PC-9 (cell line): ENCODE results near the gene ALG5.

Source experiments
- EZH2 ChIP-seq: fragments of 200-600 bp; sonication (generic); IDR thresholded peaks from 2 replicates; pipeline ENCODE4 v1.8.0; 2017; ENCODE audit warnings: antibody characterized with exemption, low read depth
- TF ChIP-seq, protein P1 (sequence below): fragments of 200-600 bp; sonication (generic); conservative IDR thresholded peaks from 2 replicates; pipeline ENCODE4 v1.6.1; 2017; ENCODE audit warnings: mixed run types, antibody characterized with exemption, mild to moderate bottlenecking, moderate library complexity

DNA sequence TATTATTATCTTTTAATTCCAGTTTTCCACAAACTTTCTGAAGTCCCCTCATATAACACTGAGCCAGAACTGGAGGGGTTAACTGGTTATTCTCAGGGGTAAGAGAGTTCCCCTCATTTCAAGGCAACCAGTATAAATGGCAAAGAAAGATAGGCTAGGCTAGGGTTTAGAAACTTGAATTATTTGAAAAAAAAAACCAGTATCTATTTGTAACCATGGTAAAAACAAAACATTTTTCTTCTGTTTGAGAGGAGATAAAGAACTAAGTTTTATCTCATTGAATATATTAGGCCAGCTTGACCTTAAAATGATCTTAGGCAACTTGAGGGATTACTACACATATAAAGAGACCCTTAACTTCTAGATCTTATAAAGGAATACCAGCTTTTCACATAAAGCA is 40.8 kb upstream of the ALG5 start:
- TF ChIP-seq, protein P1, sequence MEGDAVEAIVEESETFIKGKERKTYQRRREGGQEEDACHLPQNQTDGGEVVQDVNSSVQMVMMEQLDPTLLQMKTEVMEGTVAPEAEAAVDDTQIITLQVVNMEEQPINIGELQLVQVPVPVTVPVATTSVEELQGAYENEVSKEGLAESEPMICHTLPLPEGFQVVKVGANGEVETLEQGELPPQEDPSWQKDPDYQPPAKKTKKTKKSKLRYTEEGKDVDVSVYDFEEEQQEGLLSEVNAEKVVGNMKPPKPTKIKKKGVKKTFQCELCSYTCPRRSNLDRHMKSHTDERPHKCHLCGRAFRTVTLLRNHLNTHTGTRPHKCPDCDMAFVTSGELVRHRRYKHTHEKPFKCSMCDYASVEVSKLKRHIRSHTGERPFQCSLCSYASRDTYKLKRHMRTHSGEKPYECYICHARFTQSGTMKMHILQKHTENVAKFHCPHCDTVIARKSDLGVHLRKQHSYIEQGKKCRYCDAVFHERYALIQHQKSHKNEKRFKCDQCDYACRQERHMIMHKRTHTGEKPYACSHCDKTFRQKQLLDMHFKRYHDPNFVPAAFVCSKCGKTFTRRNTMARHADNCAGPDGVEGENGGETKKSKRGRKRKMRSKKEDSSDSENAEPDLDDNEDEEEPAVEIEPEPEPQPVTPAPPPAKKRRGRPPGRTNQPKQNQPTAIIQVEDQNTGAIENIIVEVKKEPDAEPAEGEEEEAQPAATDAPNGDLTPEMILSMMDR, result no peak
- no peak for TF ChIP-seq EZH2
